Lower leg skin (tissue), 3 donors: Measurements from ENCODE around the gene SRCAP.

Experiments
- POLR2A ChIP-seq, 2 donors: fragments of 450-650 bp; IDR thresholded peaks; one replicate each; pipeline ENCODE4 v1.6.1; 2016 to 2017; ENCODE audit warnings: antibody characterized with exemption in 2 of 2, mild to moderate bottlenecking in 1 of 2, moderate library complexity in 1 of 2
- TF ChIP-seq, protein P1 (sequence below), 3 donors: fragments of 450-650 bp; IDR thresholded peaks; one replicate each; pipeline ENCODE4 v1.5.1; 2016; ENCODE audit warnings: antibody characterized with exemption in 3 of 3, mild to moderate bottlenecking in 3 of 3, moderate library complexity in 2 of 3

DNA sequence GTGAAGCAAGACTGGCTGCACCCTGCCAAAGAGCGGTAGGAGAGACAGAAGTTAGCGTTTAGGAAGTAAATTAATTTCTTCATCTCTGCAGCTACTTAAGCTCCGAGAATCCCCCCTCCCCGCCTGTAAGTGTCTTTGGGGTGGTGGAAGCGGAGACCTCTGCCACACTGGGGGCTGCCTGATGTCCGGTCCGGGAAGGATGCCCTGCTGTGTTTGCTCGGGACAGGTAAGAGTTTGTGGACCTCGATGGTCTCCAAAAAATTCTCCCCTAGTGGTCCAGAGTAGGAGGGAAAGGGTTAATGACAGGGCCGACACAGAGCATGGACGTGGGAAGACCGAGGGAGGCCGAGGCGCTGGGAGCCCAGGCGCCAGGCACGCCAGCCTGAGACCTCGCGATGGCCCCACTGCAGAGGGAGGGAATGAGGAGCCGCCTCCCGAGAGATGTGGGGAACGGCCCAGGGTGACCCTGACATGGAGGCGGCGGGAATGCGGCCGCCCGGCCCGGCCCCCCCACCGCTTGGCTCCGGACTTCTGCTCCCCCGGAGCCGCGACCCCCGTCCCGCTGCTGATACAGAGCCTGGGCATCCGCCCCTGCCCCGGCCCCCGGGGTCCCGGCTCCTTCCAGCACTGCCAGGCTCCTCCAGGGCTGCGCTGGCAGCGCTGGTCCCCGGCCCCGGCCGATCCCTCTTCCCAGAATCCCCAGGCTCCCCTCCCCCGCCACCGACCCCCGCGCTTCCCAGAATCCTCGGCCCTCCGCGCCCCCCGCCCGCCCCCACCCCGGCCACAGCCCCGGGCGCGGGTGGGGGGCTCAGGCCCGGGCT is 87.4 kb downstream of the SRCAP start:
- TF ChIP-seq POLR2A (IDR thresholded peaks at IDR 0.05): no peak
- TF ChIP-seq, protein P1, sequence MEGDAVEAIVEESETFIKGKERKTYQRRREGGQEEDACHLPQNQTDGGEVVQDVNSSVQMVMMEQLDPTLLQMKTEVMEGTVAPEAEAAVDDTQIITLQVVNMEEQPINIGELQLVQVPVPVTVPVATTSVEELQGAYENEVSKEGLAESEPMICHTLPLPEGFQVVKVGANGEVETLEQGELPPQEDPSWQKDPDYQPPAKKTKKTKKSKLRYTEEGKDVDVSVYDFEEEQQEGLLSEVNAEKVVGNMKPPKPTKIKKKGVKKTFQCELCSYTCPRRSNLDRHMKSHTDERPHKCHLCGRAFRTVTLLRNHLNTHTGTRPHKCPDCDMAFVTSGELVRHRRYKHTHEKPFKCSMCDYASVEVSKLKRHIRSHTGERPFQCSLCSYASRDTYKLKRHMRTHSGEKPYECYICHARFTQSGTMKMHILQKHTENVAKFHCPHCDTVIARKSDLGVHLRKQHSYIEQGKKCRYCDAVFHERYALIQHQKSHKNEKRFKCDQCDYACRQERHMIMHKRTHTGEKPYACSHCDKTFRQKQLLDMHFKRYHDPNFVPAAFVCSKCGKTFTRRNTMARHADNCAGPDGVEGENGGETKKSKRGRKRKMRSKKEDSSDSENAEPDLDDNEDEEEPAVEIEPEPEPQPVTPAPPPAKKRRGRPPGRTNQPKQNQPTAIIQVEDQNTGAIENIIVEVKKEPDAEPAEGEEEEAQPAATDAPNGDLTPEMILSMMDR (IDR thresholded peaks at IDR 0.05): no peak
